Measurements from ENCODE around the gene PLCD1.

- no peak for TF ChIP-seq CTCF (conservative IDR thresholded peaks at IDR 0.05; ENCODE audit: low read length)
- TF ChIP-seq EZH2phosphoT487 (IDR thresholded peaks at IDR 0.05; ENCODE audit: borderline replicate concordance), result no peak
These were observed 13.0 kb downstream of the PLCD1 start for GRCh38 chr3:38016410-38016809.
